Common myeloid progenitor, CD34-positive (primary cell): Measurements from ENCODE around the gene SCD5.

Source experiments
- CTCF ChIA-PET: fragments of 350-600 bp; sonication (Branson Sonifier 250); formaldehyde crosslinking; loops from one replicate; lab custom pipeline; 2021; ENCODE audit warnings: antibody characterized with exemption; lab: Charles Lee
- POLR2A ChIA-PET: fragments of 350-600 bp; sonication (Branson Sonifier 250); formaldehyde crosslinking; loops from one replicate; lab custom pipeline; 2021; ENCODE audit warnings: antibody characterized with exemption; lab: Charles Lee
- DNase-seq, 3 donors: peaks; one replicate each; pipeline versions ENCODE4 v3.0.0 to v3.0.0-alpha.2; 2013
- H3K27ac ChIP-seq, 2 experiments: 1 replicate in 1 of 2; 2 replicates in 1 of 2; pipeline ENCODE4 v1.7.0; 2013; ENCODE audit warnings: inconsistent platforms in 2 of 2, low read length in 2 of 2, mild to moderate bottlenecking in 2 of 2, low read depth in 1 of 2, moderate library complexity in 1 of 2; ENCODE audit not compliant: severe bottlenecking in 2 of 2, insufficient read depth in 1 of 2, poor library complexity in 1 of 2
- H3K27me3 ChIP-seq, 5 experiments: replicated peaks in 2 of 5; 1 replicate in 3 of 5; 2 replicates in 2 of 5; pipeline versions ENCODE4 v1.6.1 to v1.7.0; 2013; ENCODE audit warnings: low read length in 4 of 5, mild to moderate bottlenecking in 2 of 5, moderate library complexity in 2 of 5, inconsistent platforms in 1 of 5; ENCODE audit not compliant: insufficient read depth in 5 of 5, control insufficient read depth in 4 of 5
- H3K36me3 ChIP-seq, 4 experiments: 1 replicate in 2 of 4; 2 replicates in 2 of 4; pipeline versions ENCODE4 v1.6.1 to v1.7.0; 2013; ENCODE audit warnings: low read length in 3 of 4, control low read depth in 1 of 4, mild to moderate bottlenecking in 1 of 4; ENCODE audit not compliant: control insufficient read depth in 4 of 4, insufficient read depth in 4 of 4
- H3K4me1 ChIP-seq, 4 experiments: 1 replicate in 3 of 4; 2 replicates in 1 of 4; pipeline versions ENCODE4 v1.6.1 to v1.7.1; 2013; ENCODE audit warnings: low read length in 3 of 4, mild to moderate bottlenecking in 3 of 4, control low read depth in 1 of 4, inconsistent platforms in 1 of 4, moderate library complexity in 1 of 4; ENCODE audit not compliant: control insufficient read depth in 4 of 4, insufficient read depth in 4 of 4; ENCODE audit errors: control extremely low read depth in 1 of 4
- H3K4me3 ChIP-seq, 7 experiments: 1 replicate in 4 of 7; 2 replicates in 3 of 7; pipeline versions ENCODE4 v1.5.1 to v1.7.0; 2013; ENCODE audit warnings: mild to moderate bottlenecking in 7 of 7, low read length in 6 of 7, moderate library complexity in 6 of 7, inconsistent platforms in 2 of 7, low read depth in 2 of 7, control low read depth in 1 of 7; ENCODE audit not compliant: insufficient read depth in 4 of 7, control insufficient read depth in 1 of 7; ENCODE audit errors: extremely low read depth in 1 of 7
- H3K9me3 ChIP-seq, 5 experiments: 1 replicate in 4 of 5; 2 replicates in 1 of 5; pipeline versions ENCODE4 v1.6.1 to v1.7.1; 2013; ENCODE audit warnings: low read length in 4 of 5, mild to moderate bottlenecking in 2 of 5, inconsistent platforms in 1 of 5, low read depth in 1 of 5, moderate library complexity in 1 of 5; ENCODE audit not compliant: control insufficient read depth in 4 of 5, insufficient read depth in 2 of 5; ENCODE audit errors: control extremely low read depth in 1 of 5
- WGBS: methylation state at CpG from one replicate; pipeline ENCODE4 v1.1.5; 2013; ENCODE audit not compliant: insufficient coverage; 5-methylcytosine and 5-hydroxymethylcytosine counted together

The SCD5 gene

DNA sequence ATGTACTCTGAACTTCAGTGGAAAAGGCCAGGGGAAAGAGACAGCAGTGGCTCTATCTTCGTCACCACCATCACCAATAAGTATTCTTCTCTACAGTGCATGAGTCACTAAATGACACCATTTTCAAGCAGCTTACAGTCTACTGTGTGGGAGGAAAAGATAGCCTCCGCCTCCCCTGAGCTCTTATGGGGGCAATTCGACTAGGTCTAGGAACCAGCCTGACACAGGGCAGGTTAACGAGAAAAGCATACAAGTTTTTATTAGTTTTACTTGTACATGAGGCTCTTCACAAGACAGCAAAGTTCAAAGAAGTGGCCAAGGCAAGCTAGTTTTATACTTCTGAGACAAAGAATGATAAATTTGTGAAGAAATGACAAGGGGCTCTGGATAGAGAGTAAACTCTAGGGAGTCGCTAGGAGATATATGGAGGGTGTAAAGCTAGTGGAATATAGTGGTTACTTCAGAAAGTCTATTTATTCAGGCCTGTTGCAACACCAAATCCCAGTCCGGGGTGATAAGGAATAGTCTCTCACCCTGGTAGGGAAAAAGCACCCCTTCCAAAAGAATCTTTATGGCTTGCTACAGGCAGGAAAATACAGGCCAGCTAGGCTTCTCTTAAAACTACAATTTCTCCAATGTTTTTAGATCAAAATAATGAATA, 49.7 kb downstream of the SCD5 start:
- Histone ChIP-seq H3K36me3 (no peaks in the 10 kb centered on the region), H3K9me3 (no peaks in the 10 kb centered on the region), H3K4me3 (no peak overlapping the region), H3K4me1 (no peaks in the 10 kb centered on the region), H3K27me3 (peaks cover 0 to 9% (median 0%) of the 10 kb centered on the region in 5 experiments), H3K27ac (no peak overlapping the region)
- CTCF ChIA-PET: interaction anchor here (1.2 to 3.4 kb wide), 3 partner anchors 10 to 16 kb away, joined by 3 to 19 read pairs (median 4); no protein-coding TSS in a partner anchor
- POLR2A ChIA-PET: interaction anchor here (0.6 kb wide), 1 partner anchor 29 kb away, joined by 3 read pairs; no protein-coding TSS in a partner anchor
- 95% methylated on average over 2 of the region's 6 CpGs for WGBS
- DNase-seq: no peak

DNA sequence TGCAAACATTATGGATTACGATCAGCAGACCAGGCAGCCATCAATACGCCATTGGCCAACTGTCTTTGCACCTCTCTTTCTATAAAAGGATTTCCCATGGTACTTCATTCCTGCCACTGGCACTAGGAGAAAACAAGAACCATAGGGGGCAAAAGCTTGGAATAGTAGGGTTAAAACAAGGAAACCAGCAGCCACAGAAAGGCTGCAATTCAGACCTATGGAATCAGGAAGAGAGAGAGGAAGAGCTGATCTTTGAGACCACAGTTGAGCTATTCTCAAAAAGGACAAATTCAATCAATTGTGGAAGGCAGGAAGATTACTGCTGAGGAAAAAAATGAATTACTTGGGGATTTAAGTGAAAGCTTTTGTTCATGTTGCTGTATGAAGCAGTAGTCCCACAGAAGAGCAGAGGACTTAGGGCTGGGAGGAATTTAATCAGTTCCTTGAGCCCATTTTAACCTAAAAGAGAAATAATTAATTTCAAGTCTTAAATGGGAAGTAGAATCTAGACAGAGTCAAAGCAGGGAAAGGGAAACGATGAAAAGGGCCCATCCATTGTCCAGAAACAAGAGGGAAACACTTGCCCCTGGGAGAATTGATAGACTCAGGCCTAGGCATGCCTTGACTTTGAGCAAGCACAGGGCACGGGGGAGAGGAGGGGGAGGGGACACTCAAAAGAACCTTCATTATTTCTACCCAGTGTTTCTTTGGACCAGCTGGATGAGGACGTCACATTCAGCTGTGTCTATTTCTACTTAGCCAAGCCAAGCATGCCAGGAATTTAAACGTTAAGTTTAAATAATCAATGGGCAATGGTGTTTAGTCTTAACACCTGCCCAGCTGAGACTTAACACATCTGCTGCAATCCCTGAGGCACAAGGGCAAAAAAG, 50.7 kb downstream of the SCD5 start:
- Histone ChIP-seq H3K27me3 (peaks cover 0 to 9% (median 0%) of the 10 kb centered on the region in 5 experiments), H3K4me1 (no peaks in the 10 kb centered on the region), H3K27ac (no peak overlapping the region), H3K36me3 (no peaks in the 10 kb centered on the region), H3K4me3 (no peak overlapping the region), H3K9me3 (no peaks in the 10 kb centered on the region)
- DNase-seq: no peak
- 90% methylated on average over 5 of the region's 6 CpGs for WGBS
- POLR2A ChIA-PET: no interaction called here
- CTCF ChIA-PET: interaction anchor here (0.6 to 3.4 kb wide), 5 partner anchors 9 to 153 kb away, joined by 3 to 19 read pairs (median 4); no protein-coding TSS in a partner anchor

DNA sequence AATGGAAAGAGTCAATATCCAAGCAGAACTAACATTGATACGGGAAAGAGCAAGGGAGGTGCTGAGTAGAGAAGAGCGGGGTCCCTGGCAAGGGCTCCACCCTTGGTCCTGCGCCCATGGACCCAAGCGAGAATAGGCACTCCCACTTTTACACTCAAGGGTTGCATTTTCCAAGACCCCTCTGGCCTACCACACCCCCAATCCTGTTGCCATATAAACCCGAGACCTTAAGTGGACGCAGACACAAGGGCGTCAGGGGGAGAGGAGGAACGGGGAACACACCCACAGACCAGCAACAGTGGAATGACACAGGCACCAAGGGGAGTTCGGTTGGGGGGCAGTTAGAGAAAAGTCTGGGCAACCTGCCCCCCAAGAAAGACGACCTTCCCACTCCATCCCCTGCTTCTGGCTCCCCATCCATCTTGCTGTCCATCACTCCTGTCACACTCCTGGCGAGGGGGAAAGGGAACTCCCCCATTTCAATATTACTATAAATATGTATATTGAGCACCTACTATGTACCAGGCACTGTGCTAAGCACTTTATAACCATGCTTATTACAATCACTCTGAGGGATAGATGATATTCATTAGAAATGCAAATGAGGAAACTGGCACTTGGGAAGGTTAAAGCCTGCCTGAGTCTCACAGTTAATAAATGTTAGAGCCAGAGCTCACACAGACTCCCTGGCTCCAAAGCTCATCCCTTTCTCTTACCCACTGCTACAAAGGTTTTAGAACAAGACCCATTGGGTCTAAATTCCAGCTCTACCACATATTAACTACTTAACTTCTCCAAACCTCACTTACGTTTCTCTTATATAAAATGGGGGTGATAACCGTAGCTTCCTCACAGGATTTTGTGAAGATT, 51.7 kb downstream of the SCD5 start:
- Histone ChIP-seq H3K9me3 (no peaks in the 10 kb centered on the region), H3K27me3 (peaks cover 0 to 9% (median 0%) of the 10 kb centered on the region in 5 experiments), H3K4me1 (no peaks in the 10 kb centered on the region), H3K36me3 (no peaks in the 10 kb centered on the region), H3K4me3 (no peak overlapping the region), H3K27ac (no peak overlapping the region)
- POLR2A ChIA-PET: no interaction called here
- DNase-seq: no peak
- 80% methylated on average over 4 of the region's 13 CpGs for WGBS
- CTCF ChIA-PET: interaction anchor here (0.6 to 3.4 kb wide), 5 partner anchors 8 to 152 kb away, joined by 3 to 19 read pairs (median 4); no protein-coding TSS in a partner anchor

DNA sequence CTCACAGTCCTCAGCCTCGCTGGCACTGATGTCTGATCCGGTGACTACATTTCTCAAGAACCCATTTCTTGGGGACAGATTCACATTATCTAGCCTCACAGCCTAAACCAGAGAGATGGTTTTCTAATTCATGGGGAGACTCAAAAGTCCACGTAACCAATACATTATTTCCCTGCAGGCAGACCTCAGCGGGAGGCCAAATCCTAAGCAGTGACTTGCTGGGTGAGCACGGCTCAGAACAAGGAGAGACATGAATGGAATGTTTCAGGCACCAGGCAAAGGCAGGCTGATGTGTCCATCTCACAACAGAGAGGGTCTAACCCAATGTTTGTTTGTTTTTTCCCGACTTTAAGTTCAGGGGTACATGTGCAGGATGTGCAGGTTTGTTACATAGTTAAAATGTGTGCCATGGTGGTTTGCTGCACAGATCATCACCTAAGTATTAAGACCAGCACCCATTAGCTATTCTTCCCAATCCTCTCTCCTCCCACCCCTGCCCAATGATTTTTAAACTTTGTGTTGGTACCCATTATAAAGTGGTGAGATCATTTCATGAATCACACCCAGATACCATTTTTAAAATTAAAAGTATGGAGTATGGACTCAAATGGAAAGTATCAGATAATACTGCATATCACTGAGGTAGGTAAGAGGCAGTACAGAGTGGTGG, 53.3 kb downstream of the SCD5 start:
- POLR2A ChIA-PET: no interaction called here
- 100% methylated on average over 5 of the region's 6 CpGs for WGBS
- H3K27me3 ChIP-seq: peaks cover 0 to 9% (median 0%) of the 10 kb centered on the region in 5 experiments
- no peak for DNase-seq
- CTCF ChIA-PET: no interaction called here
- H3K27ac ChIP-seq: no peak overlapping the region
- H3K36me3 ChIP-seq: no peaks in the 10 kb centered on the region
- H3K4me3 ChIP-seq: no peak overlapping the region
- H3K9me3 ChIP-seq: no peaks in the 10 kb centered on the region
- no peaks in the 10 kb centered on the region for H3K4me1 ChIP-seq

DNA sequence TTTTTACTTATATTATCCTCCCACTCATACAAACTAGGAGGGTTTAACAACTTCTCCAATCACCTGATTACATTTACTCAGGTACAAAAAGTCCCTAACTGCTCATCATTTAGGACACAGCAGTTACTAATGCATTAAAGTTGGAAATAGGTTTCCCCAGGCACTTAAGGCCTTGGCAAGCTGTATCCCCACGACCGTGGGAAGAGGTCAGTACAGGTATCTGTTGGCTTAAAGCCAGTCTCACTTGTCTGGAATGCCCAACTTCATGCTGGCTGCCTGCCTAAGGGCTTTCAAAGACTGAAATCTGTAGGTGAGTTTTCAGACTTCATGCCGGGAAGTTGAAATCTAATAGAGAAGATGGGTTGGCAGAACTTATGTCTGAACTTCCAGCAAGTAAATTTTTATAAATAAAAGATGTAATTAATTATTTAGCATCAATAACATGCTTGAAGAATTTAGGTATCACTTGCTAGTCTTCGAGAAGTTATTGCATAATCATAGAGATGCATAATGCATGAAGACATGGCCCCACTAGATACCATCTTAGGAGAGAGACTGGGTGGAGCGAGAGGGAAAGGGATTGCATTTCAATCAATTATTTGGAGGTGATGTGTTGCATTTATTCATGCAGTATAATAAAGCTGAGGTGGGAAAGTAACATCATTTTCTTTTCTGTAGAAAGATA, 54.2 kb downstream of the SCD5 start:
- H3K4me1 ChIP-seq: no peaks in the 10 kb centered on the region
- CTCF ChIA-PET: no interaction called here
- peaks cover 0 to 9% (median 0%) of the 10 kb centered on the region in 5 experiments for H3K27me3 ChIP-seq
- WGBS: 93% methylated on average over 3 of the region's 5 CpGs
- H3K9me3 ChIP-seq: no peaks in the 10 kb centered on the region
- DNase-seq: no peak
- H3K27ac ChIP-seq: no peak overlapping the region
- H3K4me3 ChIP-seq: no peak overlapping the region
- POLR2A ChIA-PET: no interaction called here
- no peaks in the 10 kb centered on the region for H3K36me3 ChIP-seq

DNA sequence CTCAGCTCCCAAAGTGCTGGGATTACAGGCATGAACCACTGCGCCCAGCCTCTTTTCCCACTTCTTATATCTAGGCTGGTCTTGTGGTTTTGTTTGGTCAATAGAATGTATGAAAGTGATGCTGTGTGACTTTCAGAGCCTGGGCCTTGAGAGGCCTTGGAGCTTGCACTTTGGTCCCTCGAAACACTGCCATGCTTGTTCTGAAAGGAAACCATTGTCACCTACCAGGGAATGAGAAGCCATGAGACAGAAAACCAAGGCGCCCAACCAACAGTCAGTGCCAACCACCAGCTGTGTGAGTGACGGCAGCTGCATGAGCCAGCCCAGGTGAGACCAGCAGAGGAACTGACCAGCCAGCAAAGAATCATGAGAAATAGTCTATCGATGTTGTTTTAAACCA, 57.4 kb downstream of the SCD5 start:
- POLR2A ChIA-PET: no interaction called here
- no peak for DNase-seq
- no peak overlapping the region for H3K4me3 ChIP-seq
- H3K36me3 ChIP-seq: no peaks in the 10 kb centered on the region
- 94% methylated on average over 2 of the region's 5 CpGs for WGBS
- peaks cover 0 to 9% (median 0%) of the 10 kb centered on the region in 5 experiments for H3K27me3 ChIP-seq
- no peaks in the 10 kb centered on the region for H3K4me1 ChIP-seq
- no peaks in the 10 kb centered on the region for H3K9me3 ChIP-seq
- CTCF ChIA-PET: interaction anchor here (1.2 to 2.1 kb wide), 3 partner anchors 78 to 288 kb away, joined by 3 to 5 read pairs (median 5); no protein-coding TSS in a partner anchor
- no peak overlapping the region for H3K27ac ChIP-seq
